ENCODE data around the gene SORT1. TPM values are rescaled to one million over a fixed set of nuclear protein-coding genes. Genes with fewer than 3 reads are reported as not detected.

The SORT1 gene
- total and polyA plus RNA-seq, 2 of the 13 experiments (the other 11 are each of a cell fraction or from before 2014, with no cell fraction given), result 32.4 to 93.0 TPM

- TF ChIP-seq, protein P1, sequence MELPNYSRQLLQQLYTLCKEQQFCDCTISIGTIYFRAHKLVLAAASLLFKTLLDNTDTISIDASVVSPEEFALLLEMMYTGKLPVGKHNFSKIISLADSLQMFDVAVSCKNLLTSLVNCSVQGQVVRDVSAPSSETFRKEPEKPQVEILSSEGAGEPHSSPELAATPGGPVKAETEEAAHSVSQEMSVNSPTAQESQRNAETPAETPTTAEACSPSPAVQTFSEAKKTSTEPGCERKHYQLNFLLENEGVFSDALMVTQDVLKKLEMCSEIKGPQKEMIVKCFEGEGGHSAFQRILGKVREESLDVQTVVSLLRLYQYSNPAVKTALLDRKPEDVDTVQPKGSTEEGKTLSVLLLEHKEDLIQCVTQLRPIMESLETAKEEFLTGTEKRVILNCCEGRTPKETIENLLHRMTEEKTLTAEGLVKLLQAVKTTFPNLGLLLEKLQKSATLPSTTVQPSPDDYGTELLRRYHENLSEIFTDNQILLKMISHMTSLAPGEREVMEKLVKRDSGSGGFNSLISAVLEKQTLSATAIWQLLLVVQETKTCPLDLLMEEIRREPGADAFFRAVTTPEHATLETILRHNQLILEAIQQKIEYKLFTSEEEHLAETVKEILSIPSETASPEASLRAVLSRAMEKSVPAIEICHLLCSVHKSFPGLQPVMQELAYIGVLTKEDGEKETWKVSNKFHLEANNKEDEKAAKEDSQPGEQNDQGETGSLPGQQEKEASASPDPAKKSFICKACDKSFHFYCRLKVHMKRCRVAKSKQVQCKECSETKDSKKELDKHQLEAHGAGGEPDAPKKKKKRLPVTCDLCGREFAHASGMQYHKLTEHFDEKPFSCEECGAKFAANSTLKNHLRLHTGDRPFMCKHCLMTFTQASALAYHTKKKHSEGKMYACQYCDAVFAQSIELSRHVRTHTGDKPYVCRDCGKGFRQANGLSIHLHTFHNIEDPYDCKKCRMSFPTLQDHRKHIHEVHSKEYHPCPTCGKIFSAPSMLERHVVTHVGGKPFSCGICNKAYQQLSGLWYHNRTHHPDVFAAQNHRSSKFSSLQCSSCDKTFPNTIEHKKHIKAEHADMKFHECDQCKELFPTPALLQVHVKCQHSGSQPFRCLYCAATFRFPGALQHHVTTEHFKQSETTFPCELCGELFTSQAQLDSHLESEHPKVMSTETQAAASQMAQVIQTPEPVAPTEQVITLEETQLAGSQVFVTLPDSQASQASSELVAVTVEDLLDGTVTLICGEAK (IDR thresholded peaks at IDR 0.05), result no peak
- TF ChIP-seq, protein P1 (CRISPR knock-in tag; IDR thresholded peaks at IDR 0.05), result peak; percentile 40; the same call in 1 of the 2 replicates
- TF ChIP-seq TAF15 (IDR thresholded peaks at IDR 0.05; ENCODE audit: low read depth, low read length, poor library complexity, severe bottlenecking) (no peak), ZNF276 (CRISPR knock-in tag; IDR thresholded peaks at IDR 0.05; ENCODE audit: low read depth) (no peak), NFYC (CRISPR knock-in tag; IDR thresholded peaks at IDR 0.05) (peak; percentile 95), ZNF766 (CRISPR knock-in tag; IDR thresholded peaks at IDR 0.05; ENCODE audit: borderline replicate concordance) (peak; percentile 34; the same call in 1 of the 2 replicates), MED1 (CRISPR knock-in tag; IDR thresholded peaks at IDR 0.05) (peak; percentile 61), ZNF260 (CRISPR knock-in tag; IDR thresholded peaks at IDR 0.05; ENCODE audit: borderline replicate concordance, low read depth) (no peak), ZSCAN31 (CRISPR knock-in tag; IDR thresholded peaks at IDR 0.05; ENCODE audit: low read depth) (peak; percentile 89), ELF3 (CRISPR knock-in tag; IDR thresholded peaks at IDR 0.05) (peak; percentile 55), NONO (IDR thresholded peaks at IDR 0.05) (no peak), NONO (CRISPR knock-in tag; conservative IDR thresholded peaks at IDR 0.05) (no peak), POLR2AphosphoS2 (IDR thresholded peaks at IDR 0.05; ENCODE audit: low read depth, low read length) (peak; percentile 80; the same call in 1 of the 2 replicates), ZNF230 (CRISPR knock-in tag; IDR thresholded peaks at IDR 0.05) (no peak; the same call in 1 of the 2 replicates)
- TF ChIP-seq, protein P2, sequence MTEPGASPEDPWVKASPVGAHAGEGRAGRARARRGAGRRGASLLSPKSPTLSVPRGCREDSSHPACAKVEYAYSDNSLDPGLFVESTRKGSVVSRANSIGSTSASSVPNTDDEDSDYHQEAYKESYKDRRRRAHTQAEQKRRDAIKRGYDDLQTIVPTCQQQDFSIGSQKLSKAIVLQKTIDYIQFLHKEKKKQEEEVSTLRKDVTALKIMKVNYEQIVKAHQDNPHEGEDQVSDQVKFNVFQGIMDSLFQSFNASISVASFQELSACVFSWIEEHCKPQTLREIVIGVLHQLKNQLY (CRISPR knock-in tag; IDR thresholded peaks at IDR 0.05), result peak; percentile 14; the same call in 1 of the 2 replicates
- TF ChIP-seq, protein P3, sequence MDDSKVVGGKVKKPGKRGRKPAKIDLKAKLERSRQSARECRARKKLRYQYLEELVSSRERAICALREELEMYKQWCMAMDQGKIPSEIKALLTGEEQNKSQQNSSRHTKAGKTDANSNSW (CRISPR knock-in tag; IDR thresholded peaks at IDR 0.05; ENCODE audit: borderline replicate concordance), result peak; percentile 3; the same call in 1 of the 2 replicates
These were observed 28.8 kb upstream of the SORT1 start, which contains the start of gene PSMA5 (continued) for GRCh38 chr1:109426281-109427170.
